Hypothalamus (tissue), 51 donors: ENCODE results near the gene LSAMP.
"Not testable (repeated sequence)": the region's sequence is repeated elsewhere in the genome, so short reads cannot be mapped to it uniquely, and the experiment has no call there.

Experiments used
- DNase-seq, 51 donors: peaks; one replicate each; lab custom pipeline; 2025; lab: John Stamatoyannopoulos, UW

LSAMP gene

GRCh38 chr3:116129187-116129946, 315.9 kb downstream of the LSAMP start:
- DNase-seq = no peak

GRCh38 chr3:116127464-116127863, 317.8 kb downstream of the LSAMP start:
- DNase-seq = no peak

GRCh38 chr3:116124166-116124565, 321.1 kb downstream of the LSAMP start:
- no peak for DNase-seq

- DNase-seq = no peak
Measured at GRCh38 chr3:116118475-116119169, 326.7 kb downstream of the LSAMP start.

- DNase-seq = no peak
Measured at GRCh38 chr3:116114586-116114985, 330.7 kb downstream of the LSAMP start.

GRCh38 chr3:116112696-116113095, 332.6 kb downstream of the LSAMP start:
- no peak for DNase-seq

GRCh38 chr3:116111765-116112164, 333.5 kb downstream of the LSAMP start:
- DNase-seq = no peak

- DNase-seq = no peak
Measured at GRCh38 chr3:116103868-116104530, 341.3 kb downstream of the LSAMP start.

- DNase-seq = no peak
Measured at GRCh38 chr3:116102037-116102436, 343.2 kb downstream of the LSAMP start.

- DNase-seq = no peak
Measured at GRCh38 chr3:116097226-116097625, 348.1 kb downstream of the LSAMP start.

- DNase-seq = no peak
Measured at GRCh38 chr3:116096631-116097030, 348.7 kb downstream of the LSAMP start.

- no peak for DNase-seq
Measured at GRCh38 chr3:116093374-116093773, 351.9 kb downstream of the LSAMP start.

- no peak for DNase-seq
Measured at GRCh38 chr3:116087426-116087825, 357.9 kb downstream of the LSAMP start.

- DNase-seq = no peak
Measured at GRCh38 chr3:116084999-116085791, 360.1 kb downstream of the LSAMP start.

- DNase-seq = no peak
Measured at GRCh38 chr3:116083683-116084082, 361.6 kb downstream of the LSAMP start.

GRCh38 chr3:116078561-116078960, 366.7 kb downstream of the LSAMP start:
- no peak for DNase-seq

- DNase-seq = no peak
Measured at GRCh38 chr3:116077557-116077956, 367.7 kb downstream of the LSAMP start.

- DNase-seq = no peak
Measured at GRCh38 chr3:116077059-116077458, 368.2 kb downstream of the LSAMP start.

- DNase-seq = not testable (repeated sequence)
Measured at GRCh38 chr3:116070516-116071278, 374.6 kb downstream of the LSAMP start.

GRCh38 chr3:116070061-116070460, 375.2 kb downstream of the LSAMP start:
- no peak for DNase-seq
